Pancreas (tissue), 10 donors: Measurements from ENCODE around the gene GRID1. TPM values are rescaled to one million over a fixed set of nuclear protein-coding genes. Genes with fewer than 3 reads are reported as not detected.

ENCODE experiments used
- ATAC-seq, 4 donors: fragments of 200-7000 bp; cut with Tn5 transposase; one replicate each; pipeline versions ENCODE4 v1.8.0 to v1.9.1; 2020; ENCODE audit warnings: mild to moderate bottlenecking in 4 of 4, moderate library complexity in 4 of 4
- DNase-seq, 6 donors: peaks; one replicate each; pipeline ENCODE4 v3.0.0-alpha.2; 2020
- FAIRE-seq: peaks from 2 replicates; lab custom pipeline; 2012; peaks lifted over from hg19 to GRCh38; lab: Jason Lieb, UNC
- H3K27ac ChIP-seq, 4 donors: fragments of 200-600 bp; sonication (generic); 1 replicate in 3 of 4; 2 replicates in 1 of 4; pipeline versions ENCODE4 v1.5.0 to v1.8.0; 2020
- H3K27me3 ChIP-seq, 4 donors: fragments of 200-600 bp; one replicate each; pipeline ENCODE4 v1.8.0; 2021
- H3K36me3 ChIP-seq, 3 donors: fragments of 200-600 bp; sonication (generic) in 1 of 3; one replicate each; pipeline versions ENCODE4 v1.5.0 to v1.8.0; 2020 to 2021
- H3K4me1 ChIP-seq, 3 donors: fragments of 200-600 bp; one replicate each; pipeline ENCODE4 v1.8.0; 2021
- H3K4me3 ChIP-seq, 4 donors: fragments of 200-600 bp; sonication (generic) in 2 of 4; one replicate each; pipeline versions ENCODE4 v1.5.0 to v1.8.0; 2020 to 2021
- H3K9me3 ChIP-seq, 4 donors: fragments of 200-600 bp; one replicate each; pipeline ENCODE4 v1.8.0; 2021
- CTCF ChIP-seq, 4 donors: fragments of 200-600 bp; sonication (generic) in 3 of 4; IDR thresholded peaks; one replicate each; pipeline versions ENCODE4 v1.5.0 to v1.8.0; 2021; ENCODE audit warnings: antibody characterized with exemption in 4 of 4
- WGBS, 2 donors: extraction: QIAGEN DNeasy Blood & Tissue Kit; methylation state at CpG; one replicate each; pipeline ENCODE4 v1.1.7; 2013; 5-methylcytosine and 5-hydroxymethylcytosine counted together
- intact Hi-C, 3 donors: fragments of 100-400 bp; cut with DNase I; formaldehyde crosslinking; loops; one replicate each; pipeline versions ENCODE4 v1.11.1 to v1.14.2; 2022
- polyA plus RNA-seq, 2 donors: library from polyadenylated mRNA; stranded (reverse); fragments of 200-250 nt; gene quantifications; one replicate each; pipeline ENCODE4 v1.2.3, GENCODE V29; 2013
- total RNA-seq, 6 donors: library from RNA; stranded (reverse); fragmentation: NEBNext Ultra II Directional in 4 of 6; extraction: Animal tissue kit (Norgen Biotek cat#: 25700) in 4 of 6; gene quantifications; one replicate each; pipeline versions ENCODE4 v1.2.1 to v1.2.4, GENCODE V29; 2021 to 2023
- donor health status: healthy with polysubstance abuse.
- donor health status: DM: no; HTN: no; CAD: no; lungs with moderate emphysema.
- donor health status: DM: no; HTN: no; CAD: no.
- donor health status: control.
- donor health status: control.
- donor health status: Bipolar disorder and iron deficiency.
- donor health status: DM: yes; HTN: yes; CAD: no.
- donor health status: DM: no; HTN: no; CAD: no.
- donor health status: DM: no; HTN: no; CAD: no.
- donor health status: DM: yes; HTN: yes; CAD: no.

Gene GRID1
- total and polyA plus RNA-seq, 8 donors: 0.05 to 1.5 (median 0.91) TPM

- Histone ChIP-seq H3K36me3 (no peaks in the 10 kb centered on the region), H3K9me3 (no peaks in the 10 kb centered on the region), H3K27me3 (no peaks in the 10 kb centered on the region), H3K4me3 (no peak overlapping the region), H3K4me1 (no peaks in the 10 kb centered on the region), H3K27ac (no peak overlapping the region)
- ATAC-seq (no peak), DNase-seq (no peak), FAIRE-seq (no peak)
- no peak for TF ChIP-seq CTCF (IDR thresholded peaks at IDR 0.05)
- intact Hi-C loops: no loop called here
- WGBS, 2 donors: 60 to 64% methylated on average over 9 of the region's 9 CpGs
These were observed 68.0 kb downstream of the GRID1 start for GRCh38 chr10:86298501-86299001.

- no peak for TF ChIP-seq CTCF (IDR thresholded peaks at IDR 0.05)
- H3K27ac ChIP-seq: no peak overlapping the region
- intact Hi-C loops: no loop called here
- H3K4me1 ChIP-seq: no peaks in the 10 kb centered on the region
- H3K27me3 ChIP-seq: no peaks in the 10 kb centered on the region
- WGBS, 2 donors: 70 to 83% methylated on average over 3 of the region's 3 CpGs
- ATAC-seq (no peak), DNase-seq (peak in 1 of 6 donors; percentile 1), FAIRE-seq (no peak)
- no peaks in the 10 kb centered on the region for H3K9me3 ChIP-seq
- no peaks in the 10 kb centered on the region for H3K36me3 ChIP-seq
- no peak overlapping the region for H3K4me3 ChIP-seq
These were observed 70.8 kb downstream of the GRID1 start for GRCh38 chr10:86295791-86296190.

- H3K4me3 ChIP-seq: no peak overlapping the region
- H3K27me3 ChIP-seq: no peaks in the 10 kb centered on the region
- intact Hi-C loops: no loop called here
- no peaks in the 10 kb centered on the region for H3K9me3 ChIP-seq
- H3K27ac ChIP-seq: no peak overlapping the region
- FAIRE-seq (no peak), ATAC-seq (no peak), DNase-seq (peak in 1 of 6 donors; percentile 2)
- 71 to 84% methylated on average over 14 of the region's 14 CpGs for WGBS, 2 donors
- H3K36me3 ChIP-seq: no peaks in the 10 kb centered on the region
- TF ChIP-seq CTCF (IDR thresholded peaks at IDR 0.05): no peak
- no peaks in the 10 kb centered on the region for H3K4me1 ChIP-seq
These were observed 71.2 kb downstream of the GRID1 start for GRCh38 chr10:86295351-86295750.

- H3K27ac ChIP-seq: no peak overlapping the region
- WGBS, 2 donors: 72 to 73% methylated on average over 16 of the region's 16 CpGs
- no peak for TF ChIP-seq CTCF (IDR thresholded peaks at IDR 0.05)
- ATAC-seq (no peak), DNase-seq (peak in 1 of 6 donors; percentile 1), FAIRE-seq (no peak)
- H3K4me3 ChIP-seq: no peak overlapping the region
- H3K27me3 ChIP-seq: no peaks in the 10 kb centered on the region
- H3K36me3 ChIP-seq: no peaks in the 10 kb centered on the region
- H3K9me3 ChIP-seq: no peaks in the 10 kb centered on the region
- intact Hi-C loops: no loop called here
- H3K4me1 ChIP-seq: no peaks in the 10 kb centered on the region
These were observed 72.0 kb downstream of the GRID1 start for GRCh38 chr10:86294346-86295265.

GRCh38 chr10:86293396-86293791 is 73.2 kb downstream of the GRID1 start:
- no peaks in the 10 kb centered on the region for H3K9me3 ChIP-seq
- H3K36me3 ChIP-seq: no peaks in the 10 kb centered on the region
- no peak for FAIRE-seq
- ATAC-seq: no peak
- WGBS, 2 donors: 44 to 49% methylated on average over 2 of the region's 2 CpGs
- H3K27me3 ChIP-seq: no peaks in the 10 kb centered on the region
- no peak overlapping the region for H3K4me3 ChIP-seq
- no peak for DNase-seq
- TF ChIP-seq CTCF (IDR thresholded peaks at IDR 0.05): no peak
- no peaks in the 10 kb centered on the region for H3K4me1 ChIP-seq
- intact Hi-C loops: no loop called here
- no peak overlapping the region for H3K27ac ChIP-seq
